Frontal cortex (tissue), 4 donors: ENCODE results near the gene NTM. TPM values are rescaled to one million over a fixed set of nuclear protein-coding genes. Genes with fewer than 3 reads are reported as not detected.
"Not testable (repeated sequence)": the region's sequence is repeated elsewhere in the genome, so short reads cannot be mapped to it uniquely, and the experiment has no call there.

Experiments used
- DNase-seq, 2 donors: peaks; one replicate each; pipeline ENCODE4 v3.0.0; 2012; ENCODE audit warnings: low spot score in 2 of 2
- FAIRE-seq: peaks from 2 replicates; lab custom pipeline; 2012; peaks lifted over from hg19 to GRCh38; lab: Jason Lieb, UNC
- total RNA-seq: library from RNA; depleted of rRNA; stranded (reverse); fragments of >200 nt; gene quantifications from one replicate; pipeline ENCODE4 v1.2.3, GENCODE V29; 2014
- donor health status: control.
- donor health status: control.
- donor health status: control.

Gene NTM
- total RNA-seq, 1 donor from 2014 or later = 119 TPM

DNA sequence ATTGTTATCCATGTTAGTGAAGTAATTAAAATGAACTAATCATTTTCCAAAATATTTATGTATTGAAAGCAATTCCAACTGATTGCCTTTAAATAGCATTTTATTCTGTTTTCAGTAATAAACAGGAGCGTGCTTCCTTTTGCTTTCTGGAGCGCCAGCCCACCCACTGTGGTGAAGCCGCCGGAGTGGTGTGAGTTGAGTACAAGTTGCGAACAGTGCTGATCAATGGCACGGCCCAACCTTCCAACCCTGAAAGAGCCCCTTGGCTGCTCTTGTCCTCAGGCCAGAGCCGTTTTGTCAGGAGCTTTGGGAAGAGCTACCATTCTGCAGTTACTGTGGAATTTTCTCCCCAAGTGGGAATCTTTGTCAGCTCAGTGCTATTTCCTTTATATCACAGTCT, 42.8 kb downstream of the NTM start:
- FAIRE-seq (no peak), DNase-seq (no peak)

DNA sequence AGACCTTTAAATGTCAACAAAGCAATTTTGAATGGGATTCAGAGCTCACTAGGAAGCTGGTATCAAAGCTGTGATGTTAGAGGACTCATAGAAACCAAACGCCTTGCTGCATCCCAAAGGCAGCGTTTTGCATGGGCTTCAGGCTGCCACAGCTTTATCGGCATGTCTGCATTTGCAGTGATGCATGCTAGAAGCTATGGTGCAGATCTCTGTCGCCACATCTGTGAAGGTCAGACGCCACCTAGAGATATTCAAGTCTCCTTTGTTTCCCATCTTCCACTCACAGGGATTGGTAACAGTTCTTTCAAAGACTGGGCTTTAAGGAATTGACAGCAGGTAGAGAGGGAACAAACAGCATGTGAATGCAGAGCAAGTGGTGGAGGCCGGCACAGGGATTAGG, 47.8 kb downstream of the NTM start:
- no peak for DNase-seq
- FAIRE-seq = no peak

DNA sequence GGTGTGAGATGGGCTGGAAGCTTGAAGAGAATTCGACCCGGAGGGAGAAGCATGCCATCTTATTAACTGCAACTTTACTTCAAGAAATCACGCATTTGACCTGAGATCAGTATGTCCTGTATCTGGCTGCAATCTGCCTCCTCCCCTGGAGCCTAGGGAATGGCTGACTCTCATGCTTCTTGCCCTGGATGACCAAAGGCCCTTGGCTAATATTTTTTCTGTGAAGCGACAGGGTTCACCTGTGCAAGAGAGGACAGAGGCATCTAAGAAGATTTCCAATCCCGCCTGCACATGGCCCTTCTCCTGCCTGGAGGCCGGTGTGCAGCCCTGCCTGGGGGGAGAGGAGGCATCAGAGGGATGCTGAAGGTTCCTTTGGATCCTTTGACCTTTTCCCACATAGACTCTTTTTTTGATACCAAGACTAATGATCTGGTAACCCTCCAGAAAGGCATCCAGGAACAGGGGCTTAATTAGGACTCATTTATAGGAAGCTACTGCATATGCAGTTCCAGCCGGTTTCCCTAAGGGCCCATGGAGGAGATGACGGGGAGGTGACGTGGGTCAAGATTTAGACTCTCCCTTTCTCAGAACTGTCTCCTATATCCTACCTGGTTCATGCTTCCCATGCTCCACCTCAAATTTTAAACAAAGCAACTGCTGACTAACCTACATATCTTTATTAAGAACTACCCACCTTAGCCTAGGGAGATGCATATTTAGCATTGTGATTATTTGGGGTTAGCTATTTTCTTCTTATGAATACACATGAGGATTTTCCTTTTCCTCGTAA, 50.8 kb downstream of the NTM start:
- FAIRE-seq (no peak), DNase-seq (no peak)

DNA sequence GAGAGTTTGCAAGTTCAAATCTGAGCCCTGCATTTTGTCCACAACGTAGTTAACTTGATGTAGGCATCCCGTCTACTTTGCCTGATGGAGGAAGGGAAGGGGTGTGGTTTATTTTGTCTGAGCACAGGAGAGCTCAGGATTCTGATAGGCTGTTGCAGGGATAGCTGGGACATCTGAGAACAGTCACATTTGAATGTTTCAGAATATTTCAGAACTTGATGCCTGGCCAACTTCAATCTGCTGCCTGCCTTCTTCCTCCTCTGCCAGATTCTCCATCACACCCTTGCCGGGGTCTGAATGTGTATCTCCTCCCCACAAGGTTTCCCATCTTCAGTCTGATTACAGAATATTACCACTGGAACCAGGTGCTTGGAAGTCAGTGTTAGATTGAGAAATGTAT, 51.6 kb downstream of the NTM start:
- FAIRE-seq (no peak), DNase-seq (no peak)

DNA sequence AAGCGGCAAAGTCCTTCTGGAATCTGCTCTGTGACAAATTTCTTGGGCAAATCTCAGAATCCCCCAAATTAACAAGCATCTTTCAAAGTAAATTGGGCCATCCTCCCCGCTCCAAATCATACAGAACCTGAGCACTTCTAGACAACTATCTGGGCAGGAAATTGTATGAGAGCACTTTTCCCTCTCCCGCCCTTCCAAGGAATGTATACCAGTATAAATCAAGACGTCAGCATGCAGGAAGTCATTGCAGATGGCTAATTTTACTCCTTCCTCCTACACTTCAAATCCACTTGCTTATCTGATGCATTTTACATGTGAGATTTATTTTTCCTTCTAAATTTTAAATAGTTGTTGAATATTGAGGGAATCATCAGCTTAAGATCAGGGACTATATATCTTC, 52.1 kb downstream of the NTM start:
- DNase-seq = no peak
- FAIRE-seq = no peak

DNA sequence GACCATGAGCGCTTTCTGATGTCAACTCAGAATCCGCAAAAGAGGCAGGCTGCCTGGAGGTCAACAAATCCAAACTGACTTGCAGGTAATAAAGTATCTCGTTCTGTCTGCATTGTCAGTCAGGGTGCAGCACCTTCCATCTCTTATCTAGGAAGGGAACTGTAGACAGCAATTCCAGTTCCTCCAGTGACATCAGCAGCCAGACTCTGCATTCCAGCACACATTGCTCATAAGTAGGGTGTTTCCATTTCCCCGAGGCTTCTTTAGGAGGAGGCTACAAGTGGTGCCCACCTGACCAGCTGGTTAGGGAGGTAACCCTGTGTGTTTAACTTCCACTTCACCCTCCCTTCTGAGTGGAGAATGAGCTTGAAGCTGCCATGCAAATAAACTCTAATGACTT, 53.3 kb downstream of the NTM start:
- DNase-seq (no peak), FAIRE-seq (no peak)

DNA sequence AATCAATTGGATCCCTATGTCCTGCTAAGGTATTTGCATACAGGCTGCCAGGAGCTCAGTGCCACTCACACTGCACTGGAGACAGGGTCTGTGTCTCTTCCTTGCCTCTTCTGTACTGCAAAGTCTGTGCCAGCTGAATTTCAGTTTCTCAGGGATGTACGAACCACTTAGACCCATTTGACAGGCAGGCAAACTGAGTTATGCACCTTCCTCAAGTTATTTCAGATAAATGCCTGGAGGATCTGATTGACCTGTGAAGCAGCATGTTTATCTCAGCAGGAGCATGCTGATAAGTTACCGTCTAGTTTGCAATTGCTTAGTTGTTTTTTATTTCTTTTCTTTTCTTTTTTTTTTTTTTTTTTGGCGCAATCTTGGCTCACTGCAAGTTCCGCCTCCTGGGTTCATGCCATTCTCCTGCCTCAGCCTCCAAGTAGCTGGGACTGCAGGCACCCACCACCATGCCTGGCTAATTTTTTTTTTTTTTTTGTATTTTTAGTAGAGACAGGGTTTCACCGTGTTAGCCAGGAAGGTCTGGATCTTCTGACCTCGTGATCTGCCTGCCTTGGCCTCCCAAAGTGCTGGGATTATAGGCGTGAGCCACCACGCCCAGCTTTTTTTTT, 54.0 kb downstream of the NTM start:
- not testable (repeated sequence) for FAIRE-seq, DNase-seq

DNA sequence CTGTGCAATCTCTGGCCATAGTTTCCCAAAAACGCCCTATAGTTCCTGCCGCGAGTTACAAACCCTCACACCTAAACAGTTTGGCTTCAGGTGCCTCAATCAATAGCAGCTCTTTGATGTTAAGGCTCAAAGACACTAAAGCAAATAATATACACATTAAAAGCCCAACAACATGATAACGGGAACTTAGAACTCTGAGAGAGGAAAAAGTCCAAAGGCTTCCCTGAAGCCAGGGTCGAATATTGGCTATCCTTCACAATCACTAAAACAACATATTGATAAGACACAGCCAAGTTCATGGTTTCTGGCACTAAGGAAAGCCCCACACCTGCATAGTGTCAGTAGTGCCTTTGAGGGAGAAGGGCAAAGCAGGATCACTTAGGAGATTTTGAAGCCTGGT, 54.9 kb downstream of the NTM start:
- FAIRE-seq (no peak), DNase-seq (no peak)

DNA sequence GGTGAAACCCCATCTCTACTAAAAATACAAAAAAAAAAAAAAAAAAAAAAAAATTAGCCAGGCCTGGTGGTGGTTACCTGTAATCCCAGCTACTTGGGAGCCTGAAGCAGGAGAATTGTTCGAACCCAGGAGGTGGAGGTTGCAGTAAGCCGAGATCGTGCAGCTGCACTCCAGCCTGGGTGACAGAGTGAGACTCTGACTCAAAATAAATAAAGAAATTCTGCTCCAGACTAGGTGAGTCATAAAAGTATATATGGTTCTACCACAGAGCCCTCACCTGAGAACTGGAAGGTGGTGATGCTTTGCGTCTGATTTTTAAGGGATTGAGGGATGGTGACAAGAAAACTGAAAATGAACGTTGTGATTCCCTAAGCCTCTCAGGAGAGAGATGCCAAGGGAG, 58.4 kb downstream of the NTM start:
- no peak for FAIRE-seq
- no peak for DNase-seq

DNA sequence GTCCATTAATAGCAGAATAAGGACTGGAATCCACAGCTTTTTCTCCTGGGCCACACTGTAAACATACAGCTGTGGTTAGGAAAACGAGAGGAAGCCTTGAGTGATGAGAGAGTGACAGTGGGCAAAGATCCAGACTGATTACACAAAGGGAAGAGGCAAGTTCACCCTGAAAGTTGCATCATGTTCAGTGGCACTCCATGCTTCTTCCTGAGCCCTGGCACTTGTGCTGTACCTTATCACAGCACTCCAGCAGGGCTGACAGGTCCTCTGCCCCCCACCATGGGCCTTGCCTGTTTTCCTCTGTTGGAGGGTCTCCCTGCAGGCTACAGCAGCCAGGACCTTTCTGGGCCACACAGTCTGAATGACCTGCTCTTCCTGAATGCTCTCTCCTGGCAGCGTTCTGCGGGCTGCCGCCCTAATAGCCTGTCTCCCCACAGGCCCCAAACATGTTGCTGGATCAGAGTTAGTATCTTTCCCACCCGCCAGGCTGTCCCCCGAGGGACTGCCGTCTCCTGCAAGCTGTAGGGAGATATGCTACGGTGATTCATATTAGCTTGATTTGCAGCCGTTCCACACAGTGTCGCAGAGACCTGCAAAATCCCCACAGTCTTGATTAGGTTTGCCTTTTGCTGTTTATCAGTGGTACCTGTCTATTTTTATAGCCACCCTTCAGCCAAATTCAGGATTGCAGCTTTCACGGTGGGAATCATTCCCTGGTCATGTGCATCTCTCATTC, 60.2 kb downstream of the NTM start:
- FAIRE-seq (no peak), DNase-seq (no peak)

DNA sequence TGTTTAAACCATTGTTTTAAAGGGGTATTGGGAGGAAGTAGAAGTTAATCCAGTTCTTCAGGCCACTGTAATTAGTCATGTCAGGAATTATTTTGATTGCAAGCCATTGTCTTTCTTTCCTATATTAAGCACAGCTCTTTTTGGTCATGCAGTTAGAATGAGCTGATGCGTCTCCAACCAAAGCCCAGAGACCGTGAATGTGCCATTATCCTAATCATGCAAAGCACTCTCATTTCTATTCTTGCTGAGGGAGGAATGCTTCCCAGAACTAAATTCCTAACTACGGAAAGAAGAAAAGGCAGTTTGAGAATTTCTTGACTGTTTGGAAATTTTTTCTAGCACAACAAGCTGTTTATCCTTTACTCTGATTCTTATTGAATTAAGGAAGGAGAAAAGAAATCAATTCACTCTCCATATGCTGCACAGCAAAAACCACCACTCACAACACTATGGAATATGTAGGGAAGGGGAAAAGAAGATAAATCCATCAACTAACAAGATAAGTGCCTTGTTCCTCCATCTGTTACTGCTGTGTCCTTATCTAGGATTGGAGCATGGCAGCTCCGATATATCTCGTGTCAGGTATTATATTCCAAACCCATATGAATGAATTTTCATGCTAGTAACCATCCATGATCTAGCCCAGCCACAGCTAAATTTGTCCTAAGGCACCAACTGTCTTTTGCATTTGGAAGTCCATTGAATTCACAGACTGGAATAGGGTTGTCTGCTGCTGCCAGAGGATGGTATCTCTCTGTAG, 70.8 kb downstream of the NTM start:
- DNase-seq = no peak

DNA sequence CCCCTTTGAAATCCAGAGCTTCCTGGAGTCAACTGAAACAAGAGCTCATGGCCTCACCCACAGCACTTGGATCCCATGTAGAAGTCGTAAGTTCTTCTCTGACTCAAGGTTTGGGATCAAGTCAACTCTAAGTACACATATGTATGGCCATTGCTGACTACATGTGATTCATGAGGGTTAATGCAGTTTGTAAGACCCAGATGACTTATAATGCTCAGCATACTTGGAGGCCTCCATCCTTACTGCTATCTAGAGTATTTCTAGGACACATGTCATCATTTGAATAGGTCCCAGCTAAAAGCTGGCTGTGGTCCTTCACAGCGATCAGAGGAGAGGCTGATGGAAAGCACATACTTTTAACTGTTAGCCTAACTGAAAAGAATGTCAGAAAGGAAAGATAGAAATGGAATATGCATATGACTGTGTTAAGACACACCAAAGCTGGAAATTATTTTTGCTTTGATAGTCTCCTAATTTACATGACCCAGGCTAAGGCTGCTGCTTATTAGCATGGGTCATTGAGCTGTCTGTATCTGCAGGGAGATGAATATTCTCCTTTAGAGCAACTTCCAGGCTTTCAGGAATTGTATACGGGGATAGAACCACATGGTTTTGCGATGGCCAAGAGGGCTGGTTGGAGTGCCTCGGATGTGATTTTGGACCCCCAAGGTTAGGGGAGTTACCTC, 76.3 kb downstream of the NTM start:
- FAIRE-seq = no peak
- no peak for DNase-seq

More for the DNA sequence above, 70.8 kb downstream of the NTM start:
- no peak for FAIRE-seq

DNA sequence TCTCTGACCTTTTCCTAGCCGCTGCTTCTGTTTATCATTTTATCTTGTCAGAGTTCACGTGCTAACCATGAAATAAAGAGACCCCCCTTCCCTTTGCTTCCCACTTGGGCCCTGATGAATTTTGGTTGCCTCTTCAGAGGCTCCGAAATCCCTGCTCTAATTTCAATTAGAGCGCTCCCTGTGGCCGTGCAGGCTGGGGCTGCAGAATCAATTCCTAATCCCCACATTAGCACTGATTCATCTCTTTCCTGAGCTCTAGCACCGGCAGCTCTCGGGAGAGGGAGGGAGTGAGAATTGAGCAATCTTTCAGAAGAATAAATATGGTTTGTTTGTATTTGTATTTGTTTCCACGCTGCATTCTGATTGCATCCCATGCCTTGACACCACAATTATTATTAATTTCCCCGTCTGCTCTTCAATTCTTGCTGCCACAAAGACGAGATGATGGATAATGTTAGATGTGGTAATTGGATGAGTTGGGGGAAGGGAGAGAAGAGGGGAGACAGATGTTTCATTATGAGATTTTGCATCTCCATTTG, 76.9 kb downstream of the NTM start:
- FAIRE-seq = no peak
- DNase-seq = no peak

DNA sequence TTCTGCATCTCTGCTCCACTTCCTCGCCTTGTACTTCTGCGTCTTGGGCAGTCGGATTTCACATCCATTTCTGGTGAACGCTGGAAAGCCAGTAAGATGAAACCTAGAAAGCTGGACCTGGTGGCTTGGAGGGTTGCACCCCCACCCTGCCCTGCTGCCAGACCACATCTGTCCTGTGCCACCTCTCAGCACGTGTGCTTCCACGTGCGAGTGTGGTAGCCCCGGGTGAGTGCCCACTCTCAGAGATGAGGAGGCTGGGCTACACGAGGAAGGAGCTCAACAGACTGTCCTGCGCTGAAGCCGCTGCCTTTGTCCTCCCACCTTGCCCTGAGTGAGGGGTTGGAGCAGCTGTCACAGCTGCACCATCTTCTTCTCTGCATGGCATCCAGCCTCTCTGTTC, 77.5 kb downstream of the NTM start:
- DNase-seq (no peak), FAIRE-seq (no peak)

DNA sequence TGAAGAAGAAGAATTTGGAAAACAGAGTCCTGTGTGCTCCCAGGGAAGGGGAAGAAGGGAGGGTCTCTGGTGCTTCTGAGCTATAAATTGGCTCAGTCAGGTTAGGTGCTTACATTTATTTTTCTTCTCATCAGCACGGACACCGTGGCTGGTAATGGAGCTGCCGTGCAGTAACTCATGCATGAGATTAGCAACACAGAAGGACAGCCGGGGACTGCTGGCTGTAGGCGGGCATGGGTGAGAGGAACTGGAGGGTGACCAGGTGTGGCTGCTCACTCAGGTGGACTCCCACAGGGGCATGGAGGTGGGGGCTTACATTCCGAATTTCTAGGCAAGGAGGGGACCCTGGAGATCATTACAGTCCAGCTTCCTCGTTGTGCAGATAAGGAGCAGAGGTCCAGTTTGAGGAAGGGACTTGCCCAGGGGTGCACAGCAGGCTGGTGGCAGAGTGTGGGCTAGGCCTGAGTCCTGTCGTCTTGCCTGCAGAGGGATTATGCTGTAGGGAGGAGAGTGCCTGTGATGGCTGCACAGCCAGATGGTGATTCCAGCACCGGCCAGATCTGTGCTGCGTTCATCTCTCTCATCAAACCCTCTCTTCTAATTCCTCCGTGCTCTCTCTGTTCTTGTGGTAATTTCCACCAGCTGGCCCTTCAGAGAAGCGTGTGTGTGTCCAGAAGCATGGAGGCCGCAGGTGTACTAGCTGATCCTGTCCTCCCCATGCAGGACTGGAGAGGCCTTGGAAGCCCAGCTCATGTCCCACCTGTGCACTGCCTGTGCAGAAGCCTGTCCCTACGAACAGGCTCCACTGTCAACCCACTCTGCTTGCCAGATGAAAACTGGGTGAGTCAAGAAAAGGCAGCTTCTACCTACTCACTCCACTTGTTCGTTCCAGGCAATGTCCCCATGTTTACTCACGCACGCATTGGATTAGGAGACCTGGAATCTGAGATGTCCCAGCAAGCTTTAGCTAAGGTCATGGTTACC, 78.9 kb downstream of the NTM start:
- FAIRE-seq (no peak), DNase-seq (no peak)

DNA sequence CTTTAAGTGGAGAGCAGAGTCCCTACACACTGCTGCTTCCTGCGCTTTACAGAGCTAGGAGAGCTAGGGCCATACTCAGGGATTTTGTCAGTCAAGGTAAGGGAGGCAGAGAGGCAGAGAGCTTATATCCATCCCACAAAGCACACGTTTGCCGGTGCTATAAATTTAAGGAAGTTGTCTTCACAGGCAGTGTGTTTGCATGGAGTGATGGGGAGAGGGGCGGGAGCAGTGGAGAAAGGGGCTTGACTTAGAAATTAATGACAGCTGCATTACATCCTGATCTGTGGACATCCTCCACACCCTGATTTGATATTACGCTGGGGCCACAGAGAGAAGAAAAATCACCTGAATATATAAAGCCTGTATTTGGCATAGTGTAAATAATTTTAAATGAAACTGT, 84.1 kb downstream of the NTM start:
- FAIRE-seq (no peak), DNase-seq (no peak)

DNA sequence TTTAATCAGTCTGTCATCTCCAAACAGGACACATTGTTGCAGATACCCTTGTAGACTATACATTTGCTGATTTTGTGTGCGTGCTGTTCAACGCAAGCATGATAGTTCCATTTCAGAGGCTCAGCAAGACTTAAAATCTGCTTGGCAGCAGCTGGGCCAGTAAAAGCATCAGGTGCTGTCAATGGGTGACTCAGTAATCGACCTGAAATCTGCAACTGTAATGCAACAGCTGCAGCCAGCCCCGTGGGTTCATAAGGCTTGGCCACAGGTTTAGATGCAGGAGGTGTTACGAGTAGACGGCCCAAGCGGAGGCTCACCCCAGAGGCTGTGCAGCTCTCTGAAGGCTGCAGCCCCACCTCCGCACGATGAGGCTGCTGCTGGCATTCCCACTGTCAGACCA, 84.6 kb downstream of the NTM start:
- FAIRE-seq = no peak

More for the DNA sequence above, 84.6 kb downstream of the NTM start:
- no peak for DNase-seq
